ENCODE data around the gene CPLANE2. TPM values are rescaled to one million over a fixed set of nuclear protein-coding genes. Genes with fewer than 3 reads are reported as not detected.

The CPLANE2 gene
- total RNA-seq, 1 experiment from 2014 or later = 6.3 TPM

- H2BK15ac ChIP-seq (ENCODE audit: low read depth, low read length) = no peak overlapping the region
- H3K18ac ChIP-seq (ENCODE audit: insufficient read length, low read depth, low read length) = no peak overlapping the region
- H3K27ac ChIP-seq (ENCODE audit: insufficient read length, low read depth, low read length) = no peak overlapping the region
- H2BK12ac ChIP-seq (ENCODE audit: insufficient read length, low read depth, low read length) = no peak overlapping the region
- no peaks in the 10 kb centered on the region for H3K27me3 ChIP-seq (ENCODE audit: insufficient read depth, low read length)
- H3K9me3 Mint-ChIP-seq = no peaks in the 10 kb centered on the region
- H2AK5ac ChIP-seq (ENCODE audit: insufficient read length, low read length) = no peak overlapping the region
- no peaks in the 10 kb centered on the region for H3K27me3 Mint-ChIP-seq (ENCODE audit: low read depth)
- no peak overlapping the region for H3K4ac ChIP-seq (ENCODE audit: low read depth, low read length)
- no peaks in the 10 kb centered on the region for H3K79me2 ChIP-seq (ENCODE audit: insufficient read depth, low read length)
- no peaks in the 10 kb centered on the region for H3K9me3 ChIP-seq (ENCODE audit: control insufficient read depth, low read depth, low read length)
- no peak overlapping the region for H3K27ac Mint-ChIP-seq
- no peaks in the 10 kb centered on the region for H3K4me1 ChIP-seq (ENCODE audit: insufficient read depth, low read length)
- no peak overlapping the region for H2BK120ac ChIP-seq (ENCODE audit: low read depth, low read length, poor library complexity, severe bottlenecking)
- DNase-seq = no peak
- no peak overlapping the region for H2AFZ ChIP-seq (ENCODE audit: low read length)
- H3K56ac ChIP-seq (ENCODE audit: insufficient read length, low read depth, low read length) = no peak overlapping the region
- no peaks in the 10 kb centered on the region for H3K23me2 ChIP-seq (ENCODE audit: insufficient read length, low read depth, low read length, poor library complexity, severe bottlenecking)
- no peak overlapping the region for H3K9ac ChIP-seq (ENCODE audit: extremely low read depth, insufficient read length, low read length)
- no peak overlapping the region for H3K23ac ChIP-seq (ENCODE audit: insufficient read length, low read depth, low read length)
- no peak for TF ChIP-seq CTCF (conservative IDR thresholded peaks at IDR 0.05)
- no peak overlapping the region for H3K14ac ChIP-seq (ENCODE audit: insufficient read depth, low read length)
- H3K4me1 Mint-ChIP-seq = peaks cover 3 to 4% of the 10 kb centered on the region in 2 experiments
- H4K20me1 ChIP-seq (ENCODE audit: control insufficient read depth, insufficient read depth, insufficient read length) = no peaks in the 10 kb centered on the region
- H3K4me3 Mint-ChIP-seq = no peak overlapping the region
- no peaks in the 10 kb centered on the region for H3K79me1 ChIP-seq (ENCODE audit: insufficient read depth, low read depth, low read length, poor library complexity, severe bottlenecking)
- no peak overlapping the region for H2BK20ac ChIP-seq (ENCODE audit: low read depth, low read length, poor library complexity, severe bottlenecking)
- no CpG with 5 or more reads among the region's 8 CpGs for WGBS (ENCODE audit: extremely low coverage, insufficient read length, low lambda C conversion rate)
- H3T11ph ChIP-seq (ENCODE audit: low read length) = no peak overlapping the region
- H3K4me2 ChIP-seq (ENCODE audit: insufficient read depth, insufficient read length, low read length) = no peak overlapping the region
- no peak overlapping the region for H4K8ac ChIP-seq (replicated peaks; ENCODE audit: insufficient read length, low read depth, low read length)
- no peak overlapping the region for H2BK5ac ChIP-seq (ENCODE audit: insufficient read length, low read length)
- H4K5ac ChIP-seq (ENCODE audit: insufficient read length, low read depth, low read length) = no peak overlapping the region
- no peak overlapping the region for H4K91ac ChIP-seq (ENCODE audit: insufficient read length, low read depth, low read length)
- H3K36me3 Mint-ChIP-seq (ENCODE audit: insufficient read depth in 1 of 3, low read depth in 3 of 3) = peaks cover 2 to 32% (median 18%) of the 10 kb centered on the region in 3 experiments; a peak in 6 of 7 replicates
Observed at GRCh38 chr1:16248007-16248436, 11.0 kb upstream of the CPLANE2 start.

Measured in H9 (cell line).